Measurements from ENCODE around the gene CNRIP1.
"Not testable (repeated sequence)": the region's sequence is repeated elsewhere in the genome, so short reads cannot be mapped to it uniquely, and the experiment has no call there.

The CNRIP1 gene

GRCh38 chr2:68340226-68341061 lies 20.7 kb upstream of the CNRIP1 start:
- no peak for DNase-seq

GRCh38 chr2:68336192-68336591 lies 16.4 kb upstream of the CNRIP1 start:
- DNase-seq = no peak

- DNase-seq = no peak
Observed at GRCh38 chr2:68333931-68334330, 14.2 kb upstream of the CNRIP1 start.

- DNase-seq = no peak
Observed at GRCh38 chr2:68333009-68333408, 13.3 kb upstream of the CNRIP1 start.

- no peak for DNase-seq
Observed at GRCh38 chr2:68330691-68331090, 10.9 kb upstream of the CNRIP1 start.

GRCh38 chr2:68328901-68329300 lies 9.2 kb upstream of the CNRIP1 start:
- DNase-seq = no peak

- DNase-seq = no peak
Observed at GRCh38 chr2:68325056-68325455, 5.3 kb upstream of the CNRIP1 start.

- no peak for DNase-seq
Observed at GRCh38 chr2:68320118-68320641, 431 bp upstream of the CNRIP1 start.

- no peak for DNase-seq
Observed at GRCh38 chr2:68318914-68319397, 793 bp downstream of the CNRIP1 start.

GRCh38 chr2:68317971-68318913 lies 1.5 kb downstream of the CNRIP1 start:
- DNase-seq = no peak

- no peak for DNase-seq
Observed at GRCh38 chr2:68316111-68316510, 3.6 kb downstream of the CNRIP1 start.

GRCh38 chr2:68311033-68311432 lies 8.7 kb downstream of the CNRIP1 start:
- DNase-seq = no peak

GRCh38 chr2:68309426-68309825 lies 10.3 kb downstream of the CNRIP1 start:
- DNase-seq = no peak

- DNase-seq = not testable (repeated sequence)
Observed at GRCh38 chr2:68303902-68304272, 15.9 kb downstream of the CNRIP1 start.

- DNase-seq = no peak
Observed at GRCh38 chr2:68303033-68303901, 16.5 kb downstream of the CNRIP1 start.

GRCh38 chr2:68302281-68302875 lies 17.4 kb downstream of the CNRIP1 start:
- no peak for DNase-seq

GRCh38 chr2:68295516-68295915 lies 24.2 kb downstream of the CNRIP1 start:
- DNase-seq = no peak

GRCh38 chr2:68294913-68295312 lies 24.8 kb downstream of the CNRIP1 start:
- DNase-seq = no peak

GRCh38 chr2:68294187-68294586 lies 25.6 kb downstream of the CNRIP1 start:
- DNase-seq = no peak

GRCh38 chr2:68293755-68294154 lies 26.0 kb downstream of the CNRIP1 start:
- DNase-seq = no peak

GRCh38 chr2:68293024-68293423 lies 26.7 kb downstream of the CNRIP1 start:
- no peak for DNase-seq

GRCh38 chr2:68292108-68292710 lies 27.5 kb downstream of the CNRIP1 start:
- no peak for DNase-seq
